GM12878 (cell line): ENCODE data around the gene PDGFA. TPM values are rescaled to one million over a fixed set of nuclear protein-coding genes. Genes with fewer than 3 reads are reported as not detected.

Experiments
- ATAC-seq: fragments of 200-7000 bp; cut with Tn5 transposase; 3 replicates; pipeline ENCODE4 v1.9.1; 2020; ENCODE audit warnings: mild to moderate bottlenecking, moderate library complexity
- BruUV-seq: library from RNA; stranded (reverse); fragments of 400-500 nt; replicated peaks from 2 replicates; lab custom pipeline; 2021; lab: Mats Ljungman, UMichigan
- CTCF ChIA-PET: fragments of 300-600 bp; sonication (Branson Sonifier 250); formaldehyde crosslinking; extraction: SDS; loops from one replicate; lab custom pipeline; 2021; ENCODE audit warnings: inconsistent platforms; lab: Yijun Ruan, JAX
- POLR2A ChIA-PET: fragments of 350-600 bp; formaldehyde crosslinking; extraction: SDS; loops from one replicate; lab custom pipeline; 2021; ENCODE audit warnings: inconsistent platforms; lab: Charles Lee
- RAD21 ChIA-PET: fragments of 300-600 bp; sonication (Branson Sonifier 250); formaldehyde crosslinking; loops from one replicate; lab custom pipeline; 2023; ENCODE audit warnings: antibody characterized with exemption; ENCODE audit not compliant: unreplicated experiment; lab: Charles Lee
- SMC1A ChIA-PET: fragments of 300-600 bp; sonication (Branson Sonifier 250); formaldehyde crosslinking; loops from one replicate; lab custom pipeline; 2023; ENCODE audit not compliant: unreplicated experiment, uncharacterized antibody; lab: Charles Lee
- DNase-seq: peaks from one replicate; pipeline ENCODE4 v3.0.0-alpha.2; 2011; ENCODE audit warnings: low read depth, low spot score
- FAIRE-seq: peaks from 3 replicates; lab custom pipeline; 2011; peaks lifted over from hg19 to GRCh38; lab: Jason Lieb, UNC
- H2AFZ ChIP-seq: 2 replicates; pipeline ENCODE4 v1.6.0; 2011; ENCODE audit warnings: low read depth, low read length, control low read depth; ENCODE audit not compliant: control insufficient read depth
- H3K27ac ChIP-seq: 2 replicates; pipeline ENCODE4 v1.5.1; 2011; ENCODE audit warnings: control low read depth; ENCODE audit not compliant: control insufficient read depth, insufficient read depth
- H3K27me3 ChIP-seq, 2 experiments: replicated peaks in 1 of 2; 2 replicates each; pipeline versions ENCODE4 v1.6.0 to v1.6.1; 2011; ENCODE audit warnings: low read length in 1 of 2; ENCODE audit not compliant: control insufficient read depth in 2 of 2, insufficient read depth in 2 of 2
- H3K36me3 ChIP-seq, 2 experiments: 2 replicates each; pipeline ENCODE4 v1.5.1; 2011; ENCODE audit warnings: low read length in 1 of 2; ENCODE audit not compliant: control insufficient read depth in 2 of 2, insufficient read depth in 2 of 2
- H3K4me1 ChIP-seq: 2 replicates; pipeline ENCODE4 v1.6.1; 2011; ENCODE audit warnings: mild to moderate bottlenecking, low read length, moderate library complexity, mixed read lengths; ENCODE audit not compliant: control insufficient read depth, insufficient read depth
- H3K4me2 ChIP-seq: 2 replicates; pipeline ENCODE4 v1.6.0; 2011; ENCODE audit warnings: control low read depth; ENCODE audit not compliant: control insufficient read depth, insufficient read depth
- H3K4me3 ChIP-seq: fragments of 200-600 bp; sonication (generic); 2 replicates; pipeline ENCODE4 v1.5.1; 2016
- H3K79me2 ChIP-seq: 2 replicates; pipeline ENCODE4 v1.6.0; 2011; ENCODE audit warnings: low read length; ENCODE audit not compliant: control insufficient read depth, insufficient read depth
- H3K9ac ChIP-seq: 2 replicates; pipeline ENCODE4 v1.8.0; 2011; ENCODE audit warnings: low read length, control low read depth, mixed read lengths; ENCODE audit not compliant: control insufficient read depth, insufficient read depth
- H3K9me3 ChIP-seq: replicated peaks from 3 replicates; pipeline ENCODE4 v1.5.1; 2011; ENCODE audit warnings: mild to moderate bottlenecking, low read length; ENCODE audit not compliant: control insufficient read depth, insufficient read depth
- H4K20me1 ChIP-seq: 2 replicates; pipeline ENCODE4 v1.6.0; 2011; ENCODE audit not compliant: control insufficient read depth, insufficient read depth
- BMI1 ChIP-seq: fragments of 450-650 bp; IDR thresholded peaks from 2 replicates; pipeline ENCODE4 v1.6.1; 2016; ENCODE audit warnings: mild to moderate bottlenecking, moderate library complexity, borderline replicate concordance
- DPF2 ChIP-seq: fragments of 450-650 bp; IDR thresholded peaks from 2 replicates; pipeline ENCODE4 v1.6.1; 2017; ENCODE audit warnings: mild to moderate bottlenecking
- FOS ChIP-seq: IDR thresholded peaks from 3 replicates; pipeline ENCODE4 v1.6.1; 2011; ENCODE audit warnings: borderline replicate concordance; ENCODE audit not compliant: insufficient read length; ENCODE audit errors: extremely low read depth
- JUND ChIP-seq: IDR thresholded peaks from 2 replicates; pipeline ENCODE4 v1.6.1; 2012; ENCODE audit warnings: low read depth, mild to moderate bottlenecking, low read length, improper control_type of control experiment, moderate library complexity
- MEF2B ChIP-seq: fragments of 450-650 bp; IDR thresholded peaks from 2 replicates; pipeline ENCODE4 v1.6.1; 2018; ENCODE audit warnings: mild to moderate bottlenecking, moderate library complexity; ENCODE audit not compliant: partially characterized antibody, poor library complexity, severe bottlenecking
- TCF7 ChIP-seq: IDR thresholded peaks from 2 replicates; pipeline ENCODE4 v1.6.1; 2014; ENCODE audit warnings: antibody characterized with exemption, borderline replicate concordance
- ZNF384 ChIP-seq: IDR thresholded peaks from 2 replicates; pipeline ENCODE4 v1.6.1; 2012; ENCODE audit warnings: low read depth, mild to moderate bottlenecking, low read length, improper control_type of control experiment, borderline replicate concordance
- WGBS: methylation state at CpG from one replicate; pipeline ENCODE4 v1.1.6; 2016; ENCODE audit warnings: low lambda C conversion rate; ENCODE audit not compliant: insufficient replicate concordance, insufficient coverage; ENCODE audit errors: missing lambda C conversion rate; 5-methylcytosine and 5-hydroxymethylcytosine counted together
- in situ Hi-C: fragments of 300-500 bp; cut with MboI; formaldehyde crosslinking; loops from 9 replicates; pipeline ENCODE4 v1.14.3; 2018; ENCODE audit warnings: mixed read lengths
- intact Hi-C: fragments of 100-400 bp; cut with micrococcal nuclease; formaldehyde crosslinking; loops from one replicate; pipeline ENCODE4 v1.14.2; 2022; ENCODE audit not compliant: unreplicated experiment
- polyA plus RNA-seq, 11 experiments: library from polyadenylated mRNA; depleted of rRNA in 4 of 11; unstranded in 6 of 11; stranded (reverse) in 5 of 11; fragments of >200 nt; fragmentation: Nextera tagmentation in 4 of 11; fragmentation: Illumina TruSeq in 1 of 11; extraction: Ambion mirVana in 4 of 11; extraction: Trizol in 1 of 11; gene quantifications; 1 replicate in 1 of 11; 2 replicates in 10 of 11; pipeline versions ENCODE4 v1.2.1 to v1.2.3, GENCODE V29; 2011 to 2016; ENCODE audit warnings: inconsistent platforms in 2 of 11, missing spikeins in 2 of 11, low read depth in 1 of 11
- total RNA-seq, 4 experiments: library from RNA; depleted of rRNA in 3 of 4; stranded (reverse); fragments of >200 nt in 3 of 4; fragmentation: Illumina TruSeq in 1 of 4; extraction: Trizol in 1 of 4; gene quantifications; 2 replicates each; pipeline versions ENCODE4 v1.2.1 to v1.2.3, GENCODE V29; 2013 to 2021
- TF ChIP-seq, protein P1 (sequence below): fragments of 450-650 bp; IDR thresholded peaks from 2 replicates; pipeline ENCODE4 v1.6.1; 2018; ENCODE audit warnings: mild to moderate bottlenecking, low read depth, moderate library complexity; ENCODE audit not compliant: partially characterized antibody
- TF ChIP-seq, protein P2 (sequence below): fragments of 450-650 bp; formaldehyde crosslinking; IDR thresholded peaks from 2 replicates; pipeline ENCODE4 v1.4.0; 2020; ENCODE audit warnings: mild to moderate bottlenecking, moderate library complexity
- TF ChIP-seq, protein P3 (sequence below): fragments of 450-650 bp; IDR thresholded peaks from 2 replicates; pipeline ENCODE4 v1.6.1; 2017; ENCODE audit warnings: mild to moderate bottlenecking
- TF ChIP-seq, protein P4 (sequence below): IDR thresholded peaks from 2 replicates; pipeline ENCODE4 v1.6.1; 2011; ENCODE audit warnings: low read depth, low read length, improper control_type of control experiment, borderline replicate concordance

PDGFA gene
- total and polyA plus RNA-seq, 10 of the 15 experiments (the other 5 are each of a cell fraction or from before 2014, with no cell fraction given) = 2.5 to 10.0 (median 5.6) TPM

DNA sequence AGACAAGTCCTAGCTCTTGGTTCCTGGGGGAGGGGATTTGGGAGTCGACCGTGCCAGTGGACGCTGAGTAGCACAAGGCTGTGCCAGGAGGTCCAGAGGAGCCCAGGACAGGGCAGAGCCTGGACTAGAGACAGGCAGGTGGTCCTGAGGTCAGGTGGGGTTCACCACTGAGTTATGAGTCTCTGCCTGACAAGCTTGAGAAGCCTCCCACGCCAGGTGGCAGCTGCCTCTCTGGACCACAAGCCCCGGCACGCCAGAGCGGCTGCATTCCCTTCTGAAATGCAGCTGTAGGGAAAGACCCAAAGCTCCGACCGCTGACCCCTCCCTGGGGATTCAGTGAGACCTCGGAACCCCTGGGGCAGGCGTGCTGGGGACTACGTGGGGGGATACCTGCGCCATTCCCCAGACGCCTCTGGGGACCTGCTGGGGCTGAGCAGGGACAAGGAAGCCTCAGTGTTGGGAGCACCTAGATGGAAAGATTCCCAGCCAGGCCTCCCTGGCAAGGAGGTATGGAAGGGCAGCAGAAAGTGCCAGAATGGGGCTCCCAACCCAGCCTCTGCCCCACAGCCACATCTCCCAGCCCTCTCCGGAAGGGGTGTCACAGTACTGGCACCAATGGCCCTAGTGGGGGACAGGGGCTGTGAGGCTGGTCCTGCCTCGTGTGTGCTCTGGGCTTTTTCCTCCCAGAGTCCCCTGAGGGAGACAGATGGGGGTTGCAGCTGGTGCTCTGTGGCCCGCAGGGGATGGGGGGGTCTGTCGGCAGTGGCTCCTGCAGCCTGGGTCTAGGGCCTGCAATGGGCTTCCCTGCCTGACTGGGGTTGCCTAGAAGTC lies 29.0 kb downstream of the PDGFA start:
- no peaks in the 10 kb centered on the region for H3K27me3 ChIP-seq
- BruUV-seq = no TSS peak
- CTCF ChIA-PET = interaction anchor here (1.1 kb wide), 1 partner anchor 24 kb away, joined by 3 read pairs; no protein-coding TSS in a partner anchor
- peak; percentile 8 for DNase-seq
- FAIRE-seq = no peak
- H4K20me1 ChIP-seq = no peaks in the 10 kb centered on the region
- RAD21 ChIA-PET = interaction anchor here (1.1 to 1.3 kb wide), 2 partner anchors 30 to 31 kb away, joined by 3 to 4 read pairs; no protein-coding TSS in a partner anchor
- SMC1A ChIA-PET = interaction anchor here (1.5 kb wide), 1 partner anchor 17 kb away, joined by 4 read pairs; no protein-coding TSS in a partner anchor
- intact Hi-C loops = no loop called here
- no peaks in the 10 kb centered on the region for H3K79me2 ChIP-seq
- POLR2A ChIA-PET = interaction anchor here (0.9 kb wide), 1 partner anchor 112 kb away, joined by 3 read pairs; no protein-coding TSS in a partner anchor
- in situ Hi-C loops = no loop called here
- H3K9ac ChIP-seq = no peak overlapping the region
- peak; percentile 77 for ATAC-seq
- no peak overlapping the region for H3K27ac ChIP-seq
- H2AFZ ChIP-seq = no peak overlapping the region
- no peaks in the 10 kb centered on the region for H3K36me3 ChIP-seq
- no peak overlapping the region for H3K4me2 ChIP-seq
- no peaks in the 10 kb centered on the region; the same call in 2 of the 3 replicates for H3K9me3 ChIP-seq
- WGBS = 13% methylated on average over 18 of the region's 18 CpGs
- H3K4me1 ChIP-seq = no peaks in the 10 kb centered on the region
- no peak overlapping the region for H3K4me3 ChIP-seq
- TF ChIP-seq BMI1 (no peak), ZNF384 (no peak), MEF2B (peak; percentile 97), JUND (no peak), TCF7 (no peak), FOS (no peak), DPF2 (peak; percentile 92; the same call in 1 of the 2 replicates)
- TF ChIP-seq, protein P1, sequence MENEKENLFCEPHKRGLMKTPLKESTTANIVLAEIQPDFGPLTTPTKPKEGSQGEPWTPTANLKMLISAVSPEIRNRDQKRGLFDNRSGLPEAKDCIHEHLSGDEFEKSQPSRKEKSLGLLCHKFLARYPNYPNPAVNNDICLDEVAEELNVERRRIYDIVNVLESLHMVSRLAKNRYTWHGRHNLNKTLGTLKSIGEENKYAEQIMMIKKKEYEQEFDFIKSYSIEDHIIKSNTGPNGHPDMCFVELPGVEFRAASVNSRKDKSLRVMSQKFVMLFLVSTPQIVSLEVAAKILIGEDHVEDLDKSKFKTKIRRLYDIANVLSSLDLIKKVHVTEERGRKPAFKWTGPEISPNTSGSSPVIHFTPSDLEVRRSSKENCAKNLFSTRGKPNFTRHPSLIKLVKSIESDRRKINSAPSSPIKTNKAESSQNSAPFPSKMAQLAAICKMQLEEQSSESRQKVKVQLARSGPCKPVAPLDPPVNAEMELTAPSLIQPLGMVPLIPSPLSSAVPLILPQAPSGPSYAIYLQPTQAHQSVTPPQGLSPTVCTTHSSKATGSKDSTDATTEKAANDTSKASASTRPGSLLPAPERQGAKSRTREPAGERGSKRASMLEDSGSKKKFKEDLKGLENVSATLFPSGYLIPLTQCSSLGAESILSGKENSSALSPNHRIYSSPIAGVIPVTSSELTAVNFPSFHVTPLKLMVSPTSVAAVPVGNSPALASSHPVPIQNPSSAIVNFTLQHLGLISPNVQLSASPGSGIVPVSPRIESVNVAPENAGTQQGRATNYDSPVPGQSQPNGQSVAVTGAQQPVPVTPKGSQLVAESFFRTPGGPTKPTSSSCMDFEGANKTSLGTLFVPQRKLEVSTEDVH = no peak
- TF ChIP-seq, protein P2, sequence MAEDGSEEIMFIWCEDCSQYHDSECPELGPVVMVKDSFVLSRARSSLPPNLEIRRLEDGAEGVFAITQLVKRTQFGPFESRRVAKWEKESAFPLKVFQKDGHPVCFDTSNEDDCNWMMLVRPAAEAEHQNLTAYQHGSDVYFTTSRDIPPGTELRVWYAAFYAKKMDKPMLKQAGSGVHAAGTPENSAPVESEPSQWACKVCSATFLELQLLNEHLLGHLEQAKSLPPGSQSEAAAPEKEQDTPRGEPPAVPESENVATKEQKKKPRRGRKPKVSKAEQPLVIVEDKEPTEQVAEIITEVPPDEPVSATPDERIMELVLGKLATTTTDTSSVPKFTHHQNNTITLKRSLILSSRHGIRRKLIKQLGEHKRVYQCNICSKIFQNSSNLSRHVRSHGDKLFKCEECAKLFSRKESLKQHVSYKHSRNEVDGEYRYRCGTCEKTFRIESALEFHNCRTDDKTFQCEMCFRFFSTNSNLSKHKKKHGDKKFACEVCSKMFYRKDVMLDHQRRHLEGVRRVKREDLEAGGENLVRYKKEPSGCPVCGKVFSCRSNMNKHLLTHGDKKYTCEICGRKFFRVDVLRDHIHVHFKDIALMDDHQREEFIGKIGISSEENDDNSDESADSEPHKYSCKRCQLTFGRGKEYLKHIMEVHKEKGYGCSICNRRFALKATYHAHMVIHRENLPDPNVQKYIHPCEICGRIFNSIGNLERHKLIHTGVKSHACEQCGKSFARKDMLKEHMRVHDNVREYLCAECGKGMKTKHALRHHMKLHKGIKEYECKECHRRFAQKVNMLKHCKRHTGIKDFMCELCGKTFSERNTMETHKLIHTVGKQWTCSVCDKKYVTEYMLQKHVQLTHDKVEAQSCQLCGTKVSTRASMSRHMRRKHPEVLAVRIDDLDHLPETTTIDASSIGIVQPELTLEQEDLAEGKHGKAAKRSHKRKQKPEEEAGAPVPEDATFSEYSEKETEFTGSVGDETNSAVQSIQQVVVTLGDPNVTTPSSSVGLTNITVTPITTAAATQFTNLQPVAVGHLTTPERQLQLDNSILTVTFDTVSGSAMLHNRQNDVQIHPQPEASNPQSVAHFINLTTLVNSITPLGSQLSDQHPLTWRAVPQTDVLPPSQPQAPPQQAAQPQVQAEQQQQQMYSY = no peak
- TF ChIP-seq, protein P3, sequence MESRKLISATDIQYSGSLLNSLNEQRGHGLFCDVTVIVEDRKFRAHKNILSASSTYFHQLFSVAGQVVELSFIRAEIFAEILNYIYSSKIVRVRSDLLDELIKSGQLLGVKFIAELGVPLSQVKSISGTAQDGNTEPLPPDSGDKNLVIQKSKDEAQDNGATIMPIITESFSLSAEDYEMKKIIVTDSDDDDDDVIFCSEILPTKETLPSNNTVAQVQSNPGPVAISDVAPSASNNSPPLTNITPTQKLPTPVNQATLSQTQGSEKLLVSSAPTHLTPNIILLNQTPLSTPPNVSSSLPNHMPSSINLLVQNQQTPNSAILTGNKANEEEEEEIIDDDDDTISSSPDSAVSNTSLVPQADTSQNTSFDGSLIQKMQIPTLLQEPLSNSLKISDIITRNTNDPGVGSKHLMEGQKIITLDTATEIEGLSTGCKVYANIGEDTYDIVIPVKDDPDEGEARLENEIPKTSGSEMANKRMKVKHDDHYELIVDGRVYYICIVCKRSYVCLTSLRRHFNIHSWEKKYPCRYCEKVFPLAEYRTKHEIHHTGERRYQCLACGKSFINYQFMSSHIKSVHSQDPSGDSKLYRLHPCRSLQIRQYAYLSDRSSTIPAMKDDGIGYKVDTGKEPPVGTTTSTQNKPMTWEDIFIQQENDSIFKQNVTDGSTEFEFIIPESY = no peak
- TF ChIP-seq, protein P4, sequence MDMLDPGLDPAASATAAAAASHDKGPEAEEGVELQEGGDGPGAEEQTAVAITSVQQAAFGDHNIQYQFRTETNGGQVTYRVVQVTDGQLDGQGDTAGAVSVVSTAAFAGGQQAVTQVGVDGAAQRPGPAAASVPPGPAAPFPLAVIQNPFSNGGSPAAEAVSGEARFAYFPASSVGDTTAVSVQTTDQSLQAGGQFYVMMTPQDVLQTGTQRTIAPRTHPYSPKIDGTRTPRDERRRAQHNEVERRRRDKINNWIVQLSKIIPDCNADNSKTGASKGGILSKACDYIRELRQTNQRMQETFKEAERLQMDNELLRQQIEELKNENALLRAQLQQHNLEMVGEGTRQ = no peak
